H1 (cell line): ENCODE results near the gene TTC33. TPM values are rescaled to one million over a fixed set of nuclear protein-coding genes. Genes with fewer than 3 reads are reported as not detected.

Experiments
- CTCF ChIA-PET: fragments of 300-600 bp; sonication (Branson Sonifier 250); formaldehyde crosslinking; loops from one replicate; lab custom pipeline; 2021; ENCODE audit not compliant: partially characterized antibody; lab: Charles Lee
- POLR2A ChIA-PET: fragments of 300-600 bp; sonication (Branson Sonifier 250); formaldehyde crosslinking; loops from one replicate; lab custom pipeline; 2021; ENCODE audit warnings: inconsistent platforms; ENCODE audit not compliant: partially characterized antibody; lab: Charles Lee
- DNase-seq, 2 experiments: peaks; one replicate each; pipeline versions ENCODE4 v3.0.0 to v3.0.0-alpha.2; 2010 to 2022; ENCODE audit warnings: low spot score in 2 of 2, low read depth in 1 of 2, mixed read lengths in 1 of 2
- FAIRE-seq: peaks from 2 replicates; lab custom pipeline; 2011; peaks lifted over from hg19 to GRCh38; lab: Jason Lieb, UNC
- H2AFZ ChIP-seq: 2 replicates; pipeline ENCODE4 v1.8.1; 2012; ENCODE audit warnings: low read length, inconsistent platforms
- H2AK5ac ChIP-seq: 2 replicates; pipeline ENCODE4 v1.6.1; 2013; ENCODE audit warnings: low read depth, low read length
- H2BK120ac ChIP-seq: replicated peaks from 2 replicates; pipeline ENCODE3; 2013; ENCODE audit warnings: low read depth, low read length, inconsistent platforms
- H2BK12ac ChIP-seq: 2 replicates; pipeline ENCODE4 v1.6.1; 2013; ENCODE audit warnings: low read depth, low read length
- H2BK15ac ChIP-seq: 2 replicates; pipeline ENCODE4 v1.6.1; 2013; ENCODE audit warnings: low read length
- H2BK20ac ChIP-seq: 2 replicates; pipeline ENCODE4 v1.6.1; 2013; ENCODE audit warnings: low read length
- H2BK5ac ChIP-seq: 2 replicates; pipeline ENCODE4 v1.6.1; 2013; ENCODE audit warnings: low read depth, low read length
- H3K14ac ChIP-seq: 2 replicates; pipeline ENCODE4 v1.6.1; 2013; ENCODE audit warnings: inconsistent platforms; ENCODE audit not compliant: insufficient read length
- H3K18ac ChIP-seq: 2 replicates; pipeline ENCODE4 v1.6.1; 2013; ENCODE audit warnings: low read length; ENCODE audit errors: extremely low read depth
- H3K23ac ChIP-seq: 2 replicates; pipeline ENCODE4 v1.6.1; 2013; ENCODE audit warnings: inconsistent platforms; ENCODE audit not compliant: insufficient read length
- H3K23me2 ChIP-seq: 2 replicates; pipeline ENCODE4 v1.6.1; 2013; ENCODE audit warnings: low read depth, low read length
- H3K27ac ChIP-seq: 2 replicates; pipeline ENCODE4 v1.6.1; 2011; ENCODE audit warnings: low read depth, low read length, inconsistent platforms
- H3K27me3 ChIP-seq, 4 experiments: replicated peaks in 1 of 4; 1 replicate in 1 of 4; 2 replicates in 3 of 4; pipeline versions ENCODE4 v1.6.1 to v1.8.1; 2011 to 2013; ENCODE audit warnings: low read length in 3 of 4, mild to moderate bottlenecking in 3 of 4, inconsistent platforms in 2 of 4, mixed read lengths in 2 of 4, moderate library complexity in 1 of 4; ENCODE audit not compliant: control insufficient read depth in 3 of 4, insufficient read depth in 3 of 4; ENCODE audit errors: extremely low read depth in 1 of 4
- H3K36me3 ChIP-seq, 4 experiments: 2 replicates each; pipeline versions ENCODE4 v1.6.1 to v1.8.1; 2011 to 2013; ENCODE audit warnings: mild to moderate bottlenecking in 4 of 4, low read length in 3 of 4, moderate library complexity in 2 of 4, control low read depth in 1 of 4, inconsistent platforms in 1 of 4; ENCODE audit not compliant: insufficient read depth in 4 of 4, control insufficient read depth in 2 of 4
- H3K4ac ChIP-seq: replicated peaks from 2 replicates; pipeline ENCODE3; 2013; ENCODE audit warnings: low read length, low read depth, mixed read lengths, inconsistent platforms; ENCODE audit not compliant: insufficient read length
- H3K4me1 ChIP-seq, 4 experiments: replicated peaks in 1 of 4; 1 replicate in 1 of 4; 2 replicates in 3 of 4; pipeline versions ENCODE4 v1.6.1 to v1.8.1; 2011 to 2013; ENCODE audit warnings: low read length in 3 of 4, inconsistent platforms in 2 of 4, mixed read lengths in 1 of 4; ENCODE audit not compliant: insufficient read depth in 4 of 4, control insufficient read depth in 3 of 4
- H3K4me2 ChIP-seq, 2 experiments: 2 replicates each; pipeline versions ENCODE4 v1.6.1 to v1.8.1; 2011 to 2013; ENCODE audit warnings: low read depth in 2 of 2, low read length in 2 of 2, control low read depth in 1 of 2, inconsistent platforms in 1 of 2, mild to moderate bottlenecking in 1 of 2; ENCODE audit not compliant: insufficient read depth in 1 of 2
- H3K4me3 ChIP-seq, 4 experiments: fragments of 200-600, 300-600 bp in 1 of 4; sonication (generic), shearing (Covaris generic), sonication (Bioruptor Twin) in 1 of 4; 2 replicates each; pipeline versions ENCODE4 v1.5.1 to v1.8.1; 2011 to 2016; ENCODE audit warnings: low read length in 4 of 4, low read depth in 3 of 4, control low read depth in 2 of 4, inconsistent platforms in 2 of 4, mild to moderate bottlenecking in 2 of 4, mixed read lengths in 1 of 4, moderate library complexity in 1 of 4; ENCODE audit not compliant: insufficient read depth in 2 of 4; ENCODE audit errors: extremely low read depth in 1 of 4
- H3K56ac ChIP-seq: replicated peaks from 2 replicates; pipeline ENCODE3; 2013; ENCODE audit warnings: low read depth, mild to moderate bottlenecking, mixed read lengths, low read length, inconsistent platforms; ENCODE audit not compliant: insufficient read length
- H3K79me1 ChIP-seq: 2 replicates; pipeline ENCODE4 v1.6.1; 2013; ENCODE audit warnings: low read depth, low read length, control low read depth
- H3K79me2 ChIP-seq, 2 experiments: 2 replicates each; pipeline versions ENCODE4 v1.6.1 to v1.8.1; 2012 to 2013; ENCODE audit warnings: low read length in 2 of 2, mild to moderate bottlenecking in 2 of 2, inconsistent platforms in 1 of 2; ENCODE audit not compliant: insufficient read depth in 2 of 2, control insufficient read depth in 1 of 2
- H3K9ac ChIP-seq, 4 experiments: replicated peaks in 1 of 4; 1 replicate in 1 of 4; 2 replicates in 3 of 4; pipeline versions ENCODE4 v1.6.1 to v1.8.1; 2011 to 2013; ENCODE audit warnings: low read depth in 3 of 4, low read length in 3 of 4, control low read depth in 2 of 4, mild to moderate bottlenecking in 2 of 4, moderate library complexity in 2 of 4, inconsistent platforms in 1 of 4; ENCODE audit errors: extremely low read depth in 1 of 4
- H3K9me3 ChIP-seq, 2 experiments: 2 replicates each; pipeline versions ENCODE4 v1.6.1 to v1.8.1; 2012 to 2013; ENCODE audit warnings: mild to moderate bottlenecking in 2 of 2, moderate library complexity in 2 of 2, control low read depth in 1 of 2, inconsistent platforms in 1 of 2, low read depth in 1 of 2, low read length in 1 of 2, mixed read lengths in 1 of 2; ENCODE audit not compliant: insufficient read depth in 2 of 2
- H4K20me1 ChIP-seq, 2 experiments: replicated peaks in 1 of 2; 2 replicates each; pipeline versions ENCODE3 to v1.8.1; 2011 to 2013; ENCODE audit warnings: inconsistent platforms in 2 of 2, low read length in 2 of 2, mild to moderate bottlenecking in 1 of 2; ENCODE audit not compliant: insufficient read depth in 2 of 2, control insufficient read depth in 1 of 2
- H4K5ac ChIP-seq: 2 replicates; pipeline ENCODE4 v1.6.1; 2013; ENCODE audit warnings: low read length, low read depth, mixed read lengths, inconsistent platforms; ENCODE audit not compliant: insufficient read length
- H4K8ac ChIP-seq: 2 replicates; pipeline ENCODE4 v1.8.0; 2013; ENCODE audit warnings: mild to moderate bottlenecking, moderate library complexity, low read length, inconsistent platforms; ENCODE audit not compliant: insufficient read depth; ENCODE audit errors: extremely low read depth
- H4K91ac ChIP-seq: replicated peaks from 2 replicates; pipeline ENCODE3; 2013; ENCODE audit warnings: low read length, mixed read lengths, inconsistent platforms; ENCODE audit not compliant: insufficient read length
- SIN3A ChIP-seq, 2 experiments: IDR thresholded peaks in 1 of 2; conservative IDR thresholded peaks in 1 of 2; 2 replicates each; pipeline ENCODE4 v1.6.1; 2011 to 2012; ENCODE audit warnings: low read length in 2 of 2, improper control_type of control experiment in 1 of 2, low read depth in 1 of 2, mild to moderate bottlenecking in 1 of 2
- WGBS, 2 experiments: shearing (Covaris generic) in 1 of 2; methylation state at CpG; one replicate each; pipeline versions ENCODE4 v1.1.6 to v1.1.7; 2013 to 2015; ENCODE audit warnings: low lambda C conversion rate in 2 of 2, mixed read lengths in 2 of 2, inconsistent platforms in 1 of 2, low coverage in 1 of 2, missing lambda C conversion rate in 1 of 2; ENCODE audit not compliant: insufficient replicate concordance in 2 of 2, insufficient coverage in 1 of 2, insufficient read length in 1 of 2; ENCODE audit errors: extremely low coverage in 1 of 2, missing lambda C conversion rate in 1 of 2; 5-methylcytosine and 5-hydroxymethylcytosine counted together
- polyA plus RNA-seq, 7 experiments: library from polyadenylated mRNA; depleted of rRNA in 3 of 7; stranded (reverse) in 5 of 7; unstranded in 2 of 7; fragments of >200 nt in 5 of 7; fragments of 200-250 nt in 2 of 7; gene quantifications; 1 replicate in 5 of 7; 2 replicates in 1 of 7; 4 replicates in 1 of 7; pipeline versions ENCODE4 v1.2.1 to v1.2.3, GENCODE V29; 2011 to 2013; ENCODE audit warnings: missing spikeins in 2 of 7, mixed read lengths in 2 of 7
- total RNA-seq: library from RNA; stranded (reverse); fragmentation: NEBNext Ultra II Directional; extraction: Animal tissue kit (Norgen Biotek cat#: 25700); gene quantifications from 2 replicates; pipeline ENCODE4 v1.2.1, GENCODE V29; 2021

Gene TTC33
- total and polyA plus RNA-seq, 2 of the 8 experiments (the other 6 are each of a cell fraction or from before 2014, with no cell fraction given) = 1.2 to 12.6 TPM

DNA sequence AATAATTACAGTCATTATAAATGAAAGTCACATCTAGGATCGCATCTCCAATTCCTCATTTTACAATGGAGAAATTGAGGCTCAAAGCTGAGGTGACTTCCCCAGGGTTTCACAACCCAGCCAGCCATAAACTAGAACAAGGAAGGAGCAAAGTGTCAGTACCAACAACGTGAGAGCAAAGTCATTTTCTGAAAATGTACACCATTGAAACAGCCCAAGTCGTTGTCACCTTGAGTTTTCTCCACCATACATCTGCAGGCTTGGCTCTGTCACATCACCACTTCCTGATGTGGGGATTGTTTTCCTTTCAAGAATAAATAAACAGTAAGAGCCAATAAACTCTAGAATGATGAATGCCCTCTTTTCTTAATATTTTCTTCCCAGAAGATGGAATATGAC, 260.5 kb downstream of the TTC33 start:
- H2BK20ac ChIP-seq = no peak overlapping the region
- 85% methylated on average over 3 of the region's 3 CpGs; no CpG with 5 or more reads in 1 of the 2 experiments for WGBS, 2 experiments
- H4K91ac ChIP-seq = no peak overlapping the region
- H4K20me1 ChIP-seq = no peaks in the 10 kb centered on the region
- no peaks in the 10 kb centered on the region for H3K79me2 ChIP-seq
- no peak overlapping the region for H3K9ac ChIP-seq
- H2AK5ac ChIP-seq = no peak overlapping the region; the same call in 1 of the 2 replicates
- H2AFZ ChIP-seq = no peak overlapping the region
- H2BK12ac ChIP-seq = no peak overlapping the region
- no peak overlapping the region for H3K4me2 ChIP-seq
- ChIA-PET CTCF (interaction anchor here (1.1 kb wide), 1 partner anchor 9 kb away, joined by 4 read pairs; no protein-coding TSS in a partner anchor), POLR2A (no interaction called here)
- H3K27me3 ChIP-seq = no peaks in the 10 kb centered on the region
- no peak for DNase-seq
- no peak overlapping the region for H2BK15ac ChIP-seq
- H3K4me1 ChIP-seq = peaks cover 2 to 3% (median 2%) of the 10 kb centered on the region in 4 experiments; a peak in 4 of 7 replicates
- no peak overlapping the region for H3K56ac ChIP-seq
- no peak overlapping the region for H3K18ac ChIP-seq
- no peak overlapping the region for H4K5ac ChIP-seq
- no peak overlapping the region for H3K14ac ChIP-seq
- no peaks in the 10 kb centered on the region for H3K9me3 ChIP-seq
- no peak overlapping the region for H3K27ac ChIP-seq
- H2BK120ac ChIP-seq = no peak overlapping the region
- H2BK5ac ChIP-seq = no peak overlapping the region
- no peaks in the 10 kb centered on the region for H3K79me1 ChIP-seq
- H3K23ac ChIP-seq = no peak overlapping the region
- FAIRE-seq = no peak
- H3K4me3 ChIP-seq = no peak overlapping the region
- H3K4ac ChIP-seq = no peak overlapping the region
- H4K8ac ChIP-seq = no peak overlapping the region
- H3K23me2 ChIP-seq = no peaks in the 10 kb centered on the region
- H3K36me3 ChIP-seq = no peaks in the 10 kb centered on the region
- TF ChIP-seq SIN3A (conservative IDR thresholded peaks at IDR 0.05 in 1 of 2, IDR thresholded peaks at IDR 0.05 in 1 of 2; ENCODE audit: low read depth in 1 of 2, low read length in 2 of 2) = no peak
